Fibroblast of the aortic adventitia (primary cell): ENCODE measurements around the gene NFKBIA. TPM values are rescaled to one million over a fixed set of nuclear protein-coding genes. Genes with fewer than 3 reads are reported as not detected.
"Not testable (repeated sequence)": the region's sequence is repeated elsewhere in the genome, so short reads cannot be mapped to it uniquely, and the experiment has no call there.

ENCODE experiments used
- DNase-seq: peaks from one replicate; pipeline ENCODE4 v3.0.0-alpha.2; 2010; ENCODE audit warnings: low read depth
- H3K4me3 ChIP-seq: 2 replicates; pipeline ENCODE4 v1.5.1; 2011; ENCODE audit warnings: low read depth, mild to moderate bottlenecking, control low read depth, low read length, moderate library complexity
- CTCF ChIP-seq: IDR thresholded peaks from 2 replicates; pipeline ENCODE4 v1.5.1; 2011; ENCODE audit warnings: mild to moderate bottlenecking, low read length, control low read depth, inconsistent platforms; ENCODE audit not compliant: insufficient read depth
- total RNA-seq: library from RNA; depleted of rRNA; stranded (reverse); fragments of >200 nt; gene quantifications from 2 replicates; pipeline ENCODE4 v1.2.3, GENCODE V29; 2012; ENCODE audit warnings: low replicate concordance

Gene NFKBIA
- 34.1 and 86.6 TPM in 2 replicates for total RNA-seq

- peak within 1 kb of the TSS; percentile 98 for H3K4me3 ChIP-seq
- TF ChIP-seq CTCF: peak; percentile 38
- peak; percentile 89 for DNase-seq
Measured at GRCh38 chr14:35404449-35405303, at the start of gene NFKBIA. Gene NFKBIA, minus strand, starts transcription at chr14:35404749. Its CDS starts 105 bp downstream, at chr14:35404644.

GRCh38 chr14:35446450-35446849 lies 41.9 kb upstream of the NFKBIA start:
- no peak overlapping the region for H3K4me3 ChIP-seq
- no peak for DNase-seq
- no peak for TF ChIP-seq CTCF

GRCh38 chr14:35444104-35444503 lies 39.6 kb upstream of the NFKBIA start:
- no peak for TF ChIP-seq CTCF
- no peak for DNase-seq
- H3K4me3 ChIP-seq: no peak overlapping the region

GRCh38 chr14:35441160-35441559 lies 36.6 kb upstream of the NFKBIA start:
- no peak for DNase-seq
- TF ChIP-seq CTCF: no peak
- no peak overlapping the region for H3K4me3 ChIP-seq

- DNase-seq: peak; percentile 8
- no peak overlapping the region for H3K4me3 ChIP-seq
- TF ChIP-seq CTCF: peak; percentile 55
Measured at GRCh38 chr14:35438910-35439713, 34.6 kb upstream of the NFKBIA start.

GRCh38 chr14:35438492-35438891 lies 33.9 kb upstream of the NFKBIA start:
- DNase-seq, H3K4me3 ChIP-seq: not testable (repeated sequence)

GRCh38 chr14:35435177-35435576 lies 30.6 kb upstream of the NFKBIA start:
- no peak for TF ChIP-seq CTCF
- peak; percentile 11 for DNase-seq
- H3K4me3 ChIP-seq: no peak overlapping the region
